Measurements from ENCODE around the gene CLUH.

CLUH gene

GRCh38 chr17:2711608-2712299 is at the start of gene CLUH:
TSS of gene CLUH (minus strand) at chr17:2711764. CDS start at chr17:2711661, 103 bp downstream.
- peak; percentile 97 for DNase-seq (ENCODE audit: low read depth)
- H3K4me3 ChIP-seq (ENCODE audit: control insufficient read depth, low read depth, low read length): peak within 1 kb of the TSS; percentile 82
- no peak for TF ChIP-seq CTCF (conservative IDR thresholded peaks at IDR 0.05; ENCODE audit: control insufficient read depth, insufficient read depth, low read depth, low read length)

- no peak overlapping the region for H3K4me3 ChIP-seq (ENCODE audit: control insufficient read depth, low read depth, low read length)
- TF ChIP-seq CTCF (conservative IDR thresholded peaks at IDR 0.05; ENCODE audit: control insufficient read depth, insufficient read depth, low read depth, low read length): no peak
- no peak for DNase-seq (ENCODE audit: low read depth)
These were observed 47.3 kb upstream of the CLUH start for GRCh38 chr17:2758870-2759269.

- H3K4me3 ChIP-seq (ENCODE audit: control insufficient read depth, low read depth, low read length): no peak overlapping the region
- no peak for TF ChIP-seq CTCF (conservative IDR thresholded peaks at IDR 0.05; ENCODE audit: control insufficient read depth, insufficient read depth, low read depth, low read length)
- peak; percentile 5 for DNase-seq (ENCODE audit: low read depth)
These were observed 44.5 kb upstream of the CLUH start for GRCh38 chr17:2755891-2756724.

GRCh38 chr17:2751491-2751890 is 39.9 kb upstream of the CLUH start:
- no peak for DNase-seq (ENCODE audit: low read depth)
- H3K4me3 ChIP-seq (ENCODE audit: control insufficient read depth, low read depth, low read length): no peak overlapping the region
- TF ChIP-seq CTCF (conservative IDR thresholded peaks at IDR 0.05; ENCODE audit: control insufficient read depth, insufficient read depth, low read depth, low read length): no peak

- no peak for DNase-seq (ENCODE audit: low read depth)
- TF ChIP-seq CTCF (conservative IDR thresholded peaks at IDR 0.05; ENCODE audit: control insufficient read depth, insufficient read depth, low read depth, low read length): no peak
- H3K4me3 ChIP-seq (ENCODE audit: control insufficient read depth, low read depth, low read length): no peak overlapping the region
These were observed 39.2 kb upstream of the CLUH start for GRCh38 chr17:2750721-2751120.

GRCh38 chr17:2749784-2750181 is 38.2 kb upstream of the CLUH start:
- no peak overlapping the region for H3K4me3 ChIP-seq (ENCODE audit: control insufficient read depth, low read depth, low read length)
- no peak for TF ChIP-seq CTCF (conservative IDR thresholded peaks at IDR 0.05; ENCODE audit: control insufficient read depth, insufficient read depth, low read depth, low read length)
- DNase-seq (ENCODE audit: low read depth): peak; percentile 54
